HG03460 (cell line): Measurements from ENCODE around the gene NUCB2.
"Not testable (repeated sequence)": the region's sequence is repeated elsewhere in the genome, so short reads cannot be mapped to it uniquely, and the experiment has no call there.

Source experiments
- ATAC-seq: cut with Tn5 transposase; IDR thresholded peaks from one replicate; pipeline ENCODE4 v1.9.1; 2021; ENCODE audit not compliant: unreplicated experiment

Gene NUCB2

GRCh38 chr11:17276236-17277023, at the start of gene NUCB2:
Gene NUCB2, plus strand, starts transcription at chr11:17276739. Its CDS starts 18,585 bp downstream, at chr11:17295324.
- peak; percentile 97 for ATAC-seq

- ATAC-seq: not testable (repeated sequence)
Measured at GRCh38 chr11:17228186-17228925, 48.2 kb upstream of the NUCB2 start.

- ATAC-seq: no peak
Measured at GRCh38 chr11:17229481-17230152, 46.9 kb upstream of the NUCB2 start.

GRCh38 chr11:17230867-17231851, 45.4 kb upstream of the NUCB2 start:
- ATAC-seq: peak; percentile 96

GRCh38 chr11:17233101-17233500, 43.4 kb upstream of the NUCB2 start:
- no peak for ATAC-seq

- no peak for ATAC-seq
Measured at GRCh38 chr11:17238377-17238776, 38.2 kb upstream of the NUCB2 start.

- ATAC-seq: not testable (repeated sequence)
Measured at GRCh38 chr11:17239927-17240326, 36.6 kb upstream of the NUCB2 start.

- ATAC-seq: no peak
Measured at GRCh38 chr11:17240780-17241179, 35.8 kb upstream of the NUCB2 start.

- ATAC-seq: not testable (repeated sequence)
Measured at GRCh38 chr11:17242954-17243353, 33.6 kb upstream of the NUCB2 start.

GRCh38 chr11:17244046-17244445, 32.5 kb upstream of the NUCB2 start:
- ATAC-seq: peak; percentile 91

GRCh38 chr11:17250561-17251350, 25.8 kb upstream of the NUCB2 start:
- no peak for ATAC-seq

GRCh38 chr11:17252704-17253103, 23.8 kb upstream of the NUCB2 start:
- no peak for ATAC-seq

- no peak for ATAC-seq
Measured at GRCh38 chr11:17256512-17256911, 20.0 kb upstream of the NUCB2 start.

- ATAC-seq: no peak
Measured at GRCh38 chr11:17257196-17257595, 19.3 kb upstream of the NUCB2 start.

GRCh38 chr11:17258670-17259069, 17.9 kb upstream of the NUCB2 start:
- ATAC-seq: no peak

GRCh38 chr11:17259519-17259918, 17.0 kb upstream of the NUCB2 start:
- no peak for ATAC-seq

- ATAC-seq: no peak
Measured at GRCh38 chr11:17260020-17260419, 16.5 kb upstream of the NUCB2 start.

- no peak for ATAC-seq
Measured at GRCh38 chr11:17263769-17264168, 12.8 kb upstream of the NUCB2 start.

GRCh38 chr11:17266781-17267180, 9.8 kb upstream of the NUCB2 start:
- no peak for ATAC-seq

- ATAC-seq: no peak
Measured at GRCh38 chr11:17267576-17267975, 9.0 kb upstream of the NUCB2 start.
